NOMO-1 treated with DMSO at 0.1 percent for 48 hours (cell line): ENCODE measurements around the gene PEAR1.

Experiments
- DNase-seq: peaks from one replicate; lab custom pipeline; 2025; ENCODE audit not compliant: unreplicated experiment; lab: John Stamatoyannopoulos, UW

Gene PEAR1

DNA sequence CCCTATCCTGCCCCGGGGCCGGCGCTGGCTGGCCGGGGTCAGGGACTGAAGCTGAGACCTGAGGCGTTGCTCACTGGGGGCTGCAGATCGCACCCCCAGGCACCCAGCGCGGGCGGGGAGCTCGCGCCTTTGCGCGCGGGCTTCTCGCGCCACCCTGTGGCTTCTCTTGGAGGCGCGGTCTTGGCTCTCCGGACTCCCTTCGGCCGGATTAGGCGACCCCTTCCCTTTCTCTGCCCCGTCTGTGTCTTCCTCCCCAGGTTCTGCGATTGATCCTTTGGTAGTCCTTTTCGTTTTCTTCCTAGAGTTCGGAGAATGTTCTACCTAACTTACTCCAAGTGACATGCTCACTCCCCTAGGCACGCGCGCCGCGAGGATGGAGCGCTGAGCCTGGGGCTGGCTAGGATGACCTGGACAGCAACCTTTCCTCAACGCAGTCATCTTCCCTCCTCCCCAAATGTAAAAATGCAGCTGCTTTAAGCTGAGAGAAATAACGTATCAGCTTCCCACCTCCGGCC lies 33.3 kb upstream of the PEAR1 start:
- peak; percentile 40 for DNase-seq

DNA sequence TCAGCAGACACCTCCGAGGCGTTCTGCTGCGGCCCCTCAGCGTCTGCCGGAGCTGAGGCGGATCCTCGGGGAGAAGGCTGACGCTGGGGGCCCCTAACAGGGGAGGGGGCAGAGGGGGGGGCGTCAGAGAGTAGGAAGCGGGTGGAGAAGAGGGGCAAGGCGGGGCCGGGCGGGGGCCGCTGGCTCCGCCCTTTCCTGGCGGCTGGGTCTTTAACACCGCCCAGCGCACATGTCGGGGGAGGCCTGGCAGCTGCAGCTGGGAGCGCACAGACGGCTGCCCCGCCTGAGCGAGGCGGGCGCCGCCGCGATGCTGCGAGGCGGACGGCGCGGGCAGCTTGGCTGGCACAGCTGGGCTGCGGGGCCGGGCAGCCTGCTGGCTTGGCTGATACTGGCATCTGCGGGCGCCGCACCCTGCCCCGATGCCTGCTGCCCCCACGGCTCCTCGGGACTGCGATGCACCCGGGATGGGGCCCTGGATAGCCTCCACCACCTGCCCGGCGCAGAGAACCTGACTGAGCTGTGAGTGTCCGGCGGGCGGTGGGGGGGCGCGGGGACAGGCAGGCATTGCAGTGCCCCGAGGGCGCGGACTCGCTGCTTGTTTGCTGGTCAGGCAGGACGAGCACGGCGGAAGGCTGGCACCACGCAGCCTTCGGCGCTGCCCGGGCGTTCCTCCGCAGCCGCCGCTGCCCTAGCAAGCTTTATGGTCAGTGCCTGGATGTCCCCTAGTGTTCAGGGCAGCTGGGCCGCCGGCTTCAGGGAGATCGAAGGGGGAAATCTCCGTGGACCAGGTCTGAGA lies 32.7 kb upstream of the PEAR1 start, which contains the start of gene NTRK1:
Gene NTRK1 (plus strand): TSS at position 238 of the 796 bp plus-strand sequence. CDS start 70 bp downstream, at position 308.
- no peak for DNase-seq

DNA sequence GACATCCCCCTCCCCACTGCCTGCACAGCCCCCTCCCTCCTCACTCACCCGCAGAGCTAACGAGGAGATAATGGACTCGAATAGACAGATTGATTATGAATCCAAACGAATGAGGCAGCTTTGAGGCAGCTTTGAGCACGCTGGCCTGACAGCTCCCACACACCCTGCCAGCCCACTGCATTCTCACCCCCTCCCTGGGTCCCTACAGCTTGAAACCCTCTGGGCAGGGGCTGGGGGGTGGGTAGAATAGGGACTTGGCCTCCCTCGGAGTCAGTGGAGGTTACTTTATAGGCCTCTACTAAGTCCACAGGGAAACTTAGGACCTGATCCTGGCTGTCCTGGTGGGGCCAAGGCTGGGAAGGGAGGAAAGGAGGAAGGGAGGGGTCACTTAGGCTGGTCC lies 30.9 kb upstream of the PEAR1 start:
- DNase-seq: no peak

DNA sequence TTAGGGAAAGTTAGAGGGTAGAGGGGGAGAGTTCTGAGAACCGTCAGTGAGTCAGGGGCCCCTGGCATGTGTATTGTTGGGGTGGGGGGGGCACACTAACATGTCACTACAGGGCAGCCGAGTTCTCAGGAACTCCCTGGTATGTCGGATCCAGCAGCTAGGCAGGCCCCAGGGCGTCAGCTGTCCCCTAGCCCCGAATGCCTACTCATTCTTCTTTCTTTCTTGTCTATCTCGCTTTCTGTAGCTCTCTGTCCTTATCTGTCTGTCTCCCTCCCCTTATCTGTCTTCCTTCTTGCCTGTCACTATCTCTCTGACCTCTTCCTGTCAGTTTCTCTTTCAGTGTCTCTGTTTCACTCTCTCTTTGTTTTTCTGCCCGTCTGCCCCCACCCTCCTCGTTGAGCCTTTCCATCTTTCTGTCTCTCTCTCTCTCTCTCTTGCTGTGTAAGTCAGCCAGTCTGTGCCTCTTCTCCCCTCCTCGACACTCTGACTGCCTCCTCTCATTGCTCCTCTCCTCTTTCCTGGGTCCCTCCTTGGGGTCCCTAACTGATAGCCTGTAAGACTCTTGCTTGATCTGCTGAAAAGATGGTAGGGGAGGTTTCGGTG lies 30.4 kb upstream of the PEAR1 start:
- no peak for DNase-seq

DNA sequence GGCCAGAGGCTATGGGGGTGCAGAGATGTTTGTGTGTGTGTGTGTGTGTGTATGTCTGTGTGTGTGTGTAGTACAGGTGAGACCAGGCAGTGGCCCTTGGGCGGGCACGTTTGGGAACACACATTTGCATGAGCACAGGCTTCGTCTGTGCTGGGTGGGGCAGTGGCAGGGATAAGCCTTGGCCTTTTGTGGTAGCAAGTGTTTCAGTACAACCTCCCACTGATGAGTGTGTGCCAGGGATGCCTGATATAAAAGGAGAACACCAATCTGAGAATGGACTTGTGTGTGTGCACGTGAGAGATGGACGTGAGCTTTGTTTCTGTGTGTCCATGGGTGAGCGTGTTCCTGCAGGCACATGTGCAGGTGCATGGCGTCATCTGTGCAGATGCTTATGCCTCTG lies 29.9 kb upstream of the PEAR1 start:
- DNase-seq: no peak

DNA sequence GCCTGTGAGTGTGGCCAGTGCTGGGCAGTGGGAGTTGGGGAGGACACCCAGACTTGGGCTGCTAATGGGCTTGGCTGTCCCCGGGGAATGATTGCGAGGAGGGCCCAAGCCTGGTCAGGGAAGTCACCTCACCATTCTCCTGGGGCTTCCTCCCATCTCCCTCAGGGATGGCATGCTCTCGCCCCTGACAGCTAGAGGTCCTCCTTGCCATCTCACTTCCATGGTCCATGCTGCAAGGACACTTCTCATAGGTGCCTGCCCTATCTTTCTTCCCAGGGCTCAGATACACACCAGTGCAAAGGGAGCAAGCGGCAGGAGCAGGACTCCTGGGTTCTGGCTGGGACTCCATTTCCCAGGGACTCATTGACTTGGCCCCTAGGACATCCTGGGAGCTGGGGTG lies 28.7 kb upstream of the PEAR1 start:
- no peak for DNase-seq

DNA sequence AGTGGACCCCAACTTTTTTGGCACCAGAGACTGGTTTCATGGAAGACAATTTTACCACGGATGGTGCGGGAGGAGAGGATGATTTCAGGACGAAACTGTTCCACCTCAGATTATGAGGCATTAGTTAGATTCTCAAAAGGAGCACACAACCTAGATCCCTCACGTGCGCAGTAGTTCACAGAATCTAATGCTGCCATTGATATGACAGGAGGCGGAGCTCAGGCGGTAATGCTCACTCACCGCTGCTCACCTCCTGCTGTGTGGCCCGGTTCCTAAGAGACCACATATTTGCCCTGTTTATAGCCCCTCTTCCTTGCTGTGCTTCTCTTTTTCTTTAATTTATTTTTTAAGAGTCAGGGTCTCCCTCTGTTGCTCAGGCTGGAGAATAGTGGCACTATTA lies 28.3 kb upstream of the PEAR1 start:
- DNase-seq: no peak

DNA sequence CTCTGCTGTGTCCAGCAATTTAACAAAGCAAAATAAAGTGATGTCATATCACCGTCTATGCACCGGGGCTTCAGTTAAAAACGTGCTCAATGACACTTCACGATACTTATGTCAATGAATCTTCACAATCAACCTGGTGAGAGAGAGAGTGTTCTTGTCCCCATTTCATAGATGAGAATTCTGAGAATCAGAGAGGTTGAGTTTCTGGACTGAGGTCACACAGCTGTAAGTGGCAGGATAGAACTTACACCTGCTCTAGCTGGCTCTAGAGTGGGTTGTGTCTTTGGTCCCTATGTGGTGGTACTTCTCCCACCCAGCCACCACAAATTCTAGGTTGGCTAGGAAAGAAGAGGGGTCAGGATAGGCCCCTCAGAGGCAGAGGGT lies 27.7 kb upstream of the PEAR1 start:
- DNase-seq: no peak

DNA sequence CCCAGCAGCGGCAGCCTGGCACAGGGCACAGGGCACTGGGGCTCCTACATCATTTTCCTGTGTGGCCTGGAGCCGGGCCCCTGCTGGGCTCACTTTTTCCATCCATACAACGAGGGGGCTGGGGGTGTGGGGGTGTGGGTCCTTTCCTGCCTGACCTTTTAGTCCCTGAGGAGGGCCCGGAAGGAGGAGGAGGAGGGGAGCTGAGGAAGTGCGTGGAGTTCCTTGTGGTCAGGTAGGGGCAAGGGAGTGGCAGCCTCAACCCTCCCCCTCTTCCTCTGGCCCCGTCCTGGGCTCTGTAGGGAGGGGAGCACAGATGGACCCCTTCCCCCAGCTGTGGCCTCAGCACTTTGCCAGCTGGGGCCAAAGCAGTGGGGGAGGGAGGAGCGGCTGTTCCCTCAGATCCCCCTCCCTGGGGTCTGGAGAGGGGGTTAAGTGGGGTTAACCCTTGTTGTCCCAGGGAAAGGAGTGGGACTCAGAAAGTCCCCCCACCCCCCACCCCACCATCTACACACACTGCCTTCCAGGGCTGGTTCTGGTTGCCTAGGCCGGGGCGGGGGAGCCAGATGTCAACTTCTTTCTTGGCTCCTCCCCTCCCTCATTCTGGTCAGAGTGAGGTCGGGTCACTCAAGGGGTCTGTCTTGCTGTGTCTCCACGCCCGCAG lies 27.1 kb upstream of the PEAR1 start:
- no peak for DNase-seq

DNA sequence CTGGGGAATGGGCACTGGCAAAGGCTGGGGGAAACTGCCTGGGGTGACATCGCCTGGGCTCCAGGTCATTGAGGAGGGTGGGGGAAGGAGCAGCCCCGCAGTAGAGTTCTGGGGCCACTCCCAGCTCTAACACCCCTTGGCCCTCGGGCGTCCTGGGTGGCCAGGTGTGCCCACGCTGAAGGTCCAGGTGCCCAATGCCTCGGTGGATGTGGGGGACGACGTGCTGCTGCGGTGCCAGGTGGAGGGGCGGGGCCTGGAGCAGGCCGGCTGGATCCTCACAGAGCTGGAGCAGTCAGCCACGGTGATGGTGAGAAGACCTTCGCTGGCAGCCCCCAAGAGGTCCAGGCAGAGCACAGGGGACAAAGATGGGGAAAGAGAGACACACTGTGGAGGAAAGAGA lies 25.2 kb upstream of the PEAR1 start:
- no peak for DNase-seq

DNA sequence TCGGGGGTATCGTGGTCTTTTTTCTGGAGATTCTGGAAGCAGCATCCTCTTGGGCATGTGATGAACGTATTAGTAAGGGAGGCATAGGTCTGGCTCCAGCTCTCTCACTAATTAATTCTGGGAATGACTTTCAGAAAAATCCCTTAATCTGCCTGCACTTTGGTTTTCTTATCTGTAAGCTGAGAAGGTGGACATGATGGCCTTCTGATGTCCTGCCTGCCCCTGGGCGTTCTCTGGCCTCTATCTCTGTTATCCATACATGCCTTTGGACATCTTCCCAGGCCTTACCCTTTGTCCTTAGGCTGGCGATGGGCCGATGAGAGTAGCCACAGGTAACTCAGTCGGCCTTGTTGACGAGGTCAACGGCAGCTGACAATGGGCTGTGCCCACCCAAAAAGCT lies 24.1 kb upstream of the PEAR1 start:
- DNase-seq: no peak

DNA sequence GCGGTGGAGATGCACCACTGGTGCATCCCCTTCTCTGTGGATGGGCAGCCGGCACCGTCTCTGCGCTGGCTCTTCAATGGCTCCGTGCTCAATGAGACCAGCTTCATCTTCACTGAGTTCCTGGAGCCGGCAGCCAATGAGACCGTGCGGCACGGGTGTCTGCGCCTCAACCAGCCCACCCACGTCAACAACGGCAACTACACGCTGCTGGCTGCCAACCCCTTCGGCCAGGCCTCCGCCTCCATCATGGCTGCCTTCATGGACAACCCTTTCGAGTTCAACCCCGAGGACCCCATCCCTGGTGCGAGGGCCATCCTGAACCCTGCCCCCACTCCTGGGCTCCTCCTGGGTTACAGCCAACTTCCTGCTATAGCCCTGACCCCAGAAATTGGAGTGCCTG lies 19.9 kb upstream of the PEAR1 start:
- no peak for DNase-seq

DNA sequence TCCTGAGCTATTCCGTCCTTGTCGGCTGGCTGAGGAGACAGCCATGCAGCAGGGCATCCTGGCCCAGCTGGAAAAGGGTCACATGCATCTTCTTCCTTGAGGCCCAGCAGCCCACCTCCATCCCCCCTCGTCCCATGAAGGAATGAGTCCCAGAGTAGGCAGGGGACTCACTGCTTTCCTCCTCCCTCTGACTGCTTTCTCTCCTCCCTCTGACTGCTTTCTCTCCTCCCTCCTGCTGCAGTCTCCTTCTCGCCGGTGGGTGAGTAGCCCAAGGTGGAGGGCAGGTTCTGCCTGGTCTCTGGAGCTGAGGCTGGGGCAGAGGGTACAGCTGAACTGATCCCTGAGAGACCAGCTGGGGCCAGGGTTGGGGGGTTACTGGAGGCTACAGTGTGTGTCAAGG lies 19.4 kb upstream of the PEAR1 start:
- no peak for DNase-seq

DNA sequence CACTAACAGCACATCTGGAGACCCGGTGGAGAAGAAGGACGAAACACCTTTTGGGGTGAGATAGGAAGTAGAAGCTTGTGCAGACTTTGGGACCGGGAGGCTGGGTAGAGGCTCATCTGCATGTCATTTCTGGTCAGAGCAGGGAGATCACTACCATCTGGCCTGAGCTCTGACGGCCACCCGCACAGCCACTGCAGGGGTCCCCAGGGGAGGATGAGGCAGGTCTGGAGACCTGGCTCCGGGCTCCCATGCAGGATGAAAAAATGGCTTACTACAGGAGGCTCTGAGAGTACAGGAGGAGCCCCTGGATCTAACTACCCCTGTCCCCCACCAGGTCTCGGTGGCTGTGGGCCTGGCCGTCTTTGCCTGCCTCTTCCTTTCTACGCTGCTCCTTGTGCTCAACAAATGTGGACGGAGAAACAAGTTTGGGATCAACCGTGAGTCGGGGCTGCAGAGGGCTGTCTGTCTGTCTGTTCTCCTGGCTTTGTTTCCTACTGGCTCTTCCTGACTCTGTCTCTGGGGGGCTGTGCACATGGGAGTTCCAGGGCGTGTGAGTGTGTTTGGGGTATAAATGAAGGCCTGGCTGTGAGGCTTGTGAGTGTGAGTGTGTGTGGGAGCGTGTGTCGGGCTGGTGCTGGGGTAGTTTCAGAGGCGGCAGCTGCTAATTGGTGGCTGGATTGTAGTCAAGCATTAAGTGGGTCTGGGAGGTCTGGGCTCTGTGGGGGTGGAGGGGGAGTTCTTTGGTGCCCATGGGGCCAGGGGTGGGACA lies 18.8 kb upstream of the PEAR1 start:
- DNase-seq: no peak

DNA sequence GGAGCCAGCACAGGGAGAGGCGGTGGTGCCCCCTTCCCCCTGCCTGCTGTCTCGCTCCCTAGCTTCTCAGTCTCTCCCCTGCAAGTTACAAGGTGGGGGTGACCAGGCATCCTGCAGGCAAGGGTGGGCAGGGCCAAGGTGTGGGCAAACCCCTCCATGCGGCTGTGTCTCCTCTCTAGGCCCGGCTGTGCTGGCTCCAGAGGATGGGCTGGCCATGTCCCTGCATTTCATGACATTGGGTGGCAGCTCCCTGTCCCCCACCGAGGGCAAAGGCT lies 18.2 kb upstream of the PEAR1 start:
- no peak for DNase-seq

DNA sequence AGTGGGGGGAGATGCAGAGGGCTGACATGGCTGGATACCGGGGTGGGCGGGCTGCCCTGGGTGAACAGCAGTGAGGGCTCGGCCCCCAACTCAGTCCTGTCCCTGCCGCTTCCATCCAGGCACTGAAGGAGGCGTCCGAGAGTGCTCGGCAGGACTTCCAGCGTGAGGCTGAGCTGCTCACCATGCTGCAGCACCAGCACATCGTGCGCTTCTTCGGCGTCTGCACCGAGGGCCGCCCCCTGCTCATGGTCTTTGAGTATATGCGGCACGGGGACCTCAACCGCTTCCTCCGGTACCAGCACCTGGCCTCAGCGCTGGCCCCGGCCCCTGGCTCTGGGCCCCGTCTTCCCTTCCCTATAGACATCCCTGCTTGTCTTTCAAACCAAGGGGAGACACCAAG lies 17.2 kb upstream of the PEAR1 start:
- no peak for DNase-seq

DNA sequence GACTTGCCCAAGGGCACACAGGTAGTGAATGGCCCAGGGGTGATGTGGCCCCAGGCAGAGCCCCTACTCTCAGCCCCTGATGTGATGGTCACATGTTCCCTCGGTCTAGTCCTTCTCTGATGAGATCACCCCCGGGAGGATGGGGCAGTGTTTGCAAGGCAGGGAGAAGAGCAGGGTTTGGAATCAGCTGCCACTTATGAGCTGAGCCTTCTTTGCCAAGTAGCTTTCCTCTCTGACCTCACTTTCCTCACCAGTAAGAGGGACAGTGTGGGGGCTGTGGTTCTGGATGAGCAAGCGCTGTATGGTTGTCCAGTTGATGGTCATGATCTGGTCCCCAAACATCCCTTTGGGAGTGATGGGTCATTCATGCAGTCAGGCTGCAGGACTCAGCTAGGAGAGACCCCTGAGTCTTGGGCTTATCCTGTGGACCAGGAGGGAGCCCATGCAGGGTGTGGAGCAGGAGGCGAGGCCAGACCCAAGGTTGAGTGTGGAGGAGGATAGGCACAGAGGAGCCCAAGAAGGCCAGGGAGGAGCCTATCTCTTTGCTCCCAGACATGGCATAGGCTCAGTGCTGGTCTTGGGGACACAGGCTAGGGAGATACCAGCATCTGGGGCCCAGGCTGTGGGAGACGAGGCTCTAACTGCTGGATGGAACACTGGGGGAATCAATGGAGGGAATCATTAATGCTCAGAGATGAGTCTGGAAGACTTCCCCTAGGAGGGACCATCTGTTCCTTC lies 15.9 kb upstream of the PEAR1 start:
- DNase-seq: no peak

DNA sequence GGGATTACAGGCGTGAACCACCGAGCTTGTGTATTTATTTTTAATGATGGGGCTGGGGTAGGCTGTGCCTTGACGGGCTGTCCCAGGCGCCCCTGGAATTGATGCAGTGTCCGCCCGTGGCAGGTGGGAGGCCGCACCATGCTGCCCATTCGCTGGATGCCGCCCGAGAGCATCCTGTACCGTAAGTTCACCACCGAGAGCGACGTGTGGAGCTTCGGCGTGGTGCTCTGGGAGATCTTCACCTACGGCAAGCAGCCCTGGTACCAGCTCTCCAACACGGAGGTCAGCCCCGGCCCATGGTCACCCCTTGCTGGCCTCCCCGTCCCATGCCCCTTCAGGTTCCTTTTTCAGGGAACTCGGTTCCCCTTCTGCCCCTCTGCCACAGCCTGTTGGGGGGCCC lies 13.6 kb upstream of the PEAR1 start:
- DNase-seq: no peak

DNA sequence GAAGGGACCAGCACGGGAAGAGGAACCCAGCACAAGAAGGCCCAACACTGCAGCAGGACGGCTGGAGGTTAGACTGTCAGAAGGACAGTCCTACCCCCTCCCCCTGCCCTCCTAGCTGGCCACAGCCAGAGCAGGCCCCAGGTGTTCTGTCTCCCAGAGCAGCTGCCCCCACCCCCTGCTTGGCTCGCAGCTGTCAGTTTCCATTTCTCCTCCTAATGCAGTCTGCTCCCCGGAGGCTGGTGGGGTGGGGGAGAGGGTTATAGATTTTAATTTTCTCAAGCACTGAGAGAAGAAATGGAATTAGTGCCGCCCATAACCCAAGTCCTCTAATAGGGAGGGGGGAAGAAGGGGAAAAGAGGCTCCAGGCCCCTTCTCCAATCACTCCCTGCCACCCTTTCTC lies 13.0 kb upstream of the PEAR1 start:
- no peak for DNase-seq

DNA sequence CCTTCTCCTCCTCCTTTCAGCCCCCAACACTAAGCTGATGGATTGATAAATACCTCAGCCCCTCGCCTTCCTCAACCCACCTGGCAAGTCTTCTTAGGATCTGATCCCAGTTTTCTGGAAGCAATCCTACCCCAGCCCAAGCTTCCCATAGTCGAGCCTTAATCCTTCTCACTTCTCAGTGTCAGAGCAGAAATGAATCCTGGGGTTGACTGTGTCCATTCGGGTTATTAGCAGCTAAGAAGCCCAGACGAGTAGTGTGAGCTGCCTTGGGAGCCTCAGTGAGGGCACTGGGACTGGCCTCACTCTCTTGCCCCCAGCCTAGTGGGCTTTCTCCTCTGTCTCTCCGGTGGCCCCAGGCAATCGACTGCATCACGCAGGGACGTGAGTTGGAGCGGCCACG lies 12.4 kb upstream of the PEAR1 start:
- no peak for DNase-seq

DNA sequence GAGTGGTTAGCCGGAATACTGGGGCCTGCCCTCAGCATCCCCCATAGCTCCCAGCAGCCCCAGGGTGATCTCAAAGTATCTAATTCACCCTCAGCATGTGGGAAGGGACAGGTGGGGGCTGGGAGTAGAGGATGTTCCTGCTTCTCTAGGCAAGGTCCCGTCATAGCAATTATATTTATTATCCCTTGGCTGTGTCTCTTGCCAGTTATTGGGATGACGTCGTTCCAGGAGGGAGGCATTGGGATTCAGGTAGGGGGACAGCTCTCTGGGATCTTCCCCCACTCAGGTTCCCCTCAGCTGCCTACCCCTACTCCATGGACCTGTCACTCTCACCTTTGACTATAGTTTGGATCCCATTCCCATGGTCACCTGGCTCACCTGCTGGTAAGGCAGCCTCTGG lies 11.9 kb upstream of the PEAR1 start:
- DNase-seq: no peak
